Erythroblast (primary cell): ENCODE measurements around the gene NCBP3.

ENCODE experiments used
- GATA1 ChIP-seq: IDR thresholded peaks from 2 replicates; pipeline ENCODE4 v1.6.1; 2011; ENCODE audit warnings: low read depth, mild to moderate bottlenecking, control low read depth, low read length, moderate library complexity
- POLR2A ChIP-seq: IDR thresholded peaks from 2 replicates; pipeline ENCODE4 v1.6.1; 2011; ENCODE audit warnings: mild to moderate bottlenecking, low read length

GRCh38 chr17:3834811-3835210 is 11.2 kb downstream of the NCBP3 start:
- TF ChIP-seq POLR2A (no peak), GATA1 (no peak)
